ENCODE results near the gene GRID2. TPM values are rescaled to one million over a fixed set of nuclear protein-coding genes. Genes with fewer than 3 reads are reported as not detected.
"Not testable (repeated sequence)": the region's sequence is repeated elsewhere in the genome, so short reads cannot be mapped to it uniquely, and the experiment has no call there.

The GRID2 gene
- total RNA-seq, 2 donors from 2014 or later, result not detected

GRCh38 chr4:93346840-93347239 lies 1043.1 kb downstream of the GRID2 start:
- Histone ChIP-seq H3K27me3 (no peaks in the 10 kb centered on the region), H3K9ac (ENCODE audit: low read depth in 2 of 2, low read length in 2 of 2) (no peak overlapping the region), H3K4me3 (no peak overlapping the region), H3K36me3 (no peaks in the 10 kb centered on the region), H3K4me1 (no peaks in the 10 kb centered on the region), H3K27ac (no peak overlapping the region), H3K9me3 (no peaks in the 10 kb centered on the region)
- intact Hi-C loops (cut with DNase I), result no loop called here
- DNase-seq, result no peak
- TF ChIP-seq, protein P1, sequence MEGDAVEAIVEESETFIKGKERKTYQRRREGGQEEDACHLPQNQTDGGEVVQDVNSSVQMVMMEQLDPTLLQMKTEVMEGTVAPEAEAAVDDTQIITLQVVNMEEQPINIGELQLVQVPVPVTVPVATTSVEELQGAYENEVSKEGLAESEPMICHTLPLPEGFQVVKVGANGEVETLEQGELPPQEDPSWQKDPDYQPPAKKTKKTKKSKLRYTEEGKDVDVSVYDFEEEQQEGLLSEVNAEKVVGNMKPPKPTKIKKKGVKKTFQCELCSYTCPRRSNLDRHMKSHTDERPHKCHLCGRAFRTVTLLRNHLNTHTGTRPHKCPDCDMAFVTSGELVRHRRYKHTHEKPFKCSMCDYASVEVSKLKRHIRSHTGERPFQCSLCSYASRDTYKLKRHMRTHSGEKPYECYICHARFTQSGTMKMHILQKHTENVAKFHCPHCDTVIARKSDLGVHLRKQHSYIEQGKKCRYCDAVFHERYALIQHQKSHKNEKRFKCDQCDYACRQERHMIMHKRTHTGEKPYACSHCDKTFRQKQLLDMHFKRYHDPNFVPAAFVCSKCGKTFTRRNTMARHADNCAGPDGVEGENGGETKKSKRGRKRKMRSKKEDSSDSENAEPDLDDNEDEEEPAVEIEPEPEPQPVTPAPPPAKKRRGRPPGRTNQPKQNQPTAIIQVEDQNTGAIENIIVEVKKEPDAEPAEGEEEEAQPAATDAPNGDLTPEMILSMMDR (IDR thresholded peaks at IDR 0.05), result no peak

DNA sequence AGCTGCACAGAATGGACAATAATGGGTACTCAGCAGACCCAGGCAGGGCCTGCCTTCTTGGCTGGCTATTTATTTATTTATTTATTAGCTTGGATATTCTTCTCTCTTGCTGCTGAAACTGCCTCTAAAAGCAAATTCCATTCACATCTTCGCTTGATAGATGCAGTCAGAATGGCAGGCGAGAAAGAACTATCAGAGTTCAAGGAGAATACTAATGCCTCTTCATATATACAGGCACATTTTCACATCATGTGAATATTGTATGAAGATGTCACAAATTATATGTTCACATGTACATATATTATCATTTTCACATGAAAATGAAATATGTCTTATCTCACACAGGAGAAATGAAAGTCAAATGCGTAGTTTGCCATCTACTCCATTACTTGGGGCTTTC lies 1045.1 kb downstream of the GRID2 start:
- intact Hi-C loops (cut with DNase I), result no loop called here
- no peaks in the 10 kb centered on the region for H3K27me3 ChIP-seq
- H3K4me1 ChIP-seq, result no peaks in the 10 kb centered on the region
- no peaks in the 10 kb centered on the region for H3K9me3 ChIP-seq
- no peak for DNase-seq
- H3K4me3 ChIP-seq, result no peak overlapping the region
- no peaks in the 10 kb centered on the region for H3K36me3 ChIP-seq
- no peak overlapping the region for H3K27ac ChIP-seq
- TF ChIP-seq, protein P1 (IDR thresholded peaks at IDR 0.05), result no peak
- H3K9ac ChIP-seq (ENCODE audit: low read depth in 2 of 2, low read length in 2 of 2), result no peak overlapping the region

DNA sequence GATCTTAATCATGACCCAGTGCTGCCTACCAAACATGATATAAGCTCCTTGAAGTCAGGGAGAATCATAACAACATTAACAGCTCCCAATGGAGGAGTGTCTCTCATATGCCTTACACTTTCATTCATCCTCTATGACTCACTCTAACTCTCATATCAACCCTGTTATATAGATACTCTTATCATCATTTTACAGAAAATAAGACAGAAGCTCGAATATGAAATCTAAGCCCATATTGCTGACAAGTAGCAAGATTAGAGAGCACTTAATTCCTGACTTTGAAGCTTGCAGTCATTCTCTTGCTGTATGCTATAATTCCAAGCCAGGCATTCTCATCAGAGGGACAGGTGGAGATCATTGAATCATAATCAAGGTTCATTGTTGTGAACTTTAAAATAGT lies 1048.1 kb downstream of the GRID2 start:
- intact Hi-C loops (cut with DNase I), result no loop called here
- H3K9ac ChIP-seq (ENCODE audit: low read depth in 2 of 2, low read length in 2 of 2), result no peak overlapping the region
- no peak overlapping the region for H3K4me3 ChIP-seq
- no peak for DNase-seq
- H3K27me3 ChIP-seq, result no peaks in the 10 kb centered on the region
- no peaks in the 10 kb centered on the region for H3K9me3 ChIP-seq
- H3K27ac ChIP-seq, result no peak overlapping the region
- TF ChIP-seq, protein P1 (IDR thresholded peaks at IDR 0.05), result no peak
- no peaks in the 10 kb centered on the region for H3K36me3 ChIP-seq
- no peaks in the 10 kb centered on the region for H3K4me1 ChIP-seq

- Histone ChIP-seq H3K27ac (no peak overlapping the region), H3K27me3 (no peaks in the 10 kb centered on the region), H3K9ac (ENCODE audit: low read depth in 2 of 2, low read length in 2 of 2) (no peak overlapping the region), H3K4me3 (no peak overlapping the region), H3K4me1 (no peaks in the 10 kb centered on the region), H3K9me3 (no peaks in the 10 kb centered on the region), H3K36me3 (no peaks in the 10 kb centered on the region)
- intact Hi-C loops (cut with DNase I), result no loop called here
- DNase-seq, result no peak
- TF ChIP-seq, protein P1 (IDR thresholded peaks at IDR 0.05), result no peak
Observed at GRCh38 chr4:93355411-93355810, 1051.6 kb downstream of the GRID2 start.

DNA sequence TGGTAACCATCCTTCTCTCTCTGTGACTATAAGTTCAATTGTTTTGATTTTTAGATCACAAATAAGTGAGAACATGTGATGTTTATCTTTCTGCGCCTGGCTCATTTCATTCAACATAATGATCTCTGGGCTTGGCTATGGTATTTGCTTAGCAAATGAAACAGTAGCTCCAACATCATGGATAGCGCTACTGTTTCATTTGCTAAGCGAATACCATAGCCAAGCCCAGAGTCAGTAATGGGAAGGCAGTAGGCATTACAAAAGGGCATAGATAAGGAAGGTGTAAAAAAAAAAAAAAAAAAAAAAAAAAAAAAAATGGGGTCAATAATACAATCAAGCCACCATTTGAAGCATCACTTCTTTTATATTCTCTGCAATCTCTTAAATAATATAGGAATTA lies 1055.8 kb downstream of the GRID2 start:
- TF ChIP-seq, protein P1 (IDR thresholded peaks at IDR 0.05), result no peak
- no peak for DNase-seq
- Histone ChIP-seq H3K36me3 (no peaks in the 10 kb centered on the region), H3K4me3 (no peak overlapping the region), H3K9ac (ENCODE audit: low read depth in 2 of 2, low read length in 2 of 2) (no peak overlapping the region), H3K9me3 (no peaks in the 10 kb centered on the region), H3K27ac (no peak overlapping the region), H3K27me3 (no peaks in the 10 kb centered on the region), H3K4me1 (no peaks in the 10 kb centered on the region)
- intact Hi-C loops (cut with DNase I), result no loop called here

- H3K9ac ChIP-seq (ENCODE audit: low read depth in 2 of 2, low read length in 2 of 2); H3K4me1 ChIP-seq; H3K4me3 ChIP-seq; H3K36me3 ChIP-seq; H3K9me3 ChIP-seq; intact Hi-C loops (cut with DNase I); DNase-seq; H3K27ac ChIP-seq; H3K27me3 ChIP-seq: not testable (repeated sequence)
Observed at GRCh38 chr4:93366169-93366755, 1062.5 kb downstream of the GRID2 start.
